Right lung (tissue), 5 donors: ENCODE measurements around the gene BANP. TPM values are rescaled to one million over a fixed set of nuclear protein-coding genes. Genes with fewer than 3 reads are reported as not detected.
"Not testable (repeated sequence)": the region's sequence is repeated elsewhere in the genome, so short reads cannot be mapped to it uniquely, and the experiment has no call there.

Experiments
- DNase-seq, 2 donors: peaks; one replicate each; pipeline ENCODE4 v3.0.0-alpha.2; 2013
- polyA plus RNA-seq, 5 donors: library from polyadenylated mRNA; unstranded; fragments of 120-200 nt; gene quantifications; one replicate each; pipeline versions ENCODE4 v1.2.1 to v1.2.3, GENCODE V29; 2013; ENCODE audit warnings: inconsistent platforms in 1 of 5, low replicate concordance in 1 of 5; ENCODE audit not compliant: insufficient read length in 5 of 5, insufficient read depth in 1 of 5

The BANP gene
- polyA plus RNA-seq, 5 donors, result 18.3 to 27.2 (median 26.3) TPM

GRCh38 chr16:88028177-88028930 is 77.1 kb downstream of the BANP start:
- not testable (repeated sequence) for DNase-seq

DNA sequence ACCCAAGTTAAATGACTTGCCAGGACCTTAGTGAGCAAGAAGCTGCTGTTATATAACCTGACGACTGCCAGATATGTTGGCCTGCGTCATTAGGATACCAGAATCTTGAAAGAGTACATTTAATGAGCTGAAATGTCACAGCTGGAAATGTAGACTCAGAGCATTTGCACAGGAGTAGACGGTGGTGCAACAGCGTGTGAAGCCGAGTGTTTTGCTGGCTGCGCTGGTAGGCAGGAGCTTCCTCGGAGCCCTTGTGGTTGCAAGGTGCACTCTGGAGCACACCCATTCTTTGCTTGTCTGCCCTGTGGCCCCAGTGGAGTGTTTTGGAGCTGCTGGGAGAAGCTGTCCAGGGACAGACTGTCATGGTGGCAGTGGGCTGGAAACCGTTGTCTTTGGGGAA is 79.3 kb downstream of the BANP start:
- DNase-seq, result no peak

GRCh38 chr16:88030961-88031360 is 79.7 kb downstream of the BANP start:
- not testable (repeated sequence) for DNase-seq

GRCh38 chr16:88033003-88033740 is 81.9 kb downstream of the BANP start:
- DNase-seq, result not testable (repeated sequence)

DNA sequence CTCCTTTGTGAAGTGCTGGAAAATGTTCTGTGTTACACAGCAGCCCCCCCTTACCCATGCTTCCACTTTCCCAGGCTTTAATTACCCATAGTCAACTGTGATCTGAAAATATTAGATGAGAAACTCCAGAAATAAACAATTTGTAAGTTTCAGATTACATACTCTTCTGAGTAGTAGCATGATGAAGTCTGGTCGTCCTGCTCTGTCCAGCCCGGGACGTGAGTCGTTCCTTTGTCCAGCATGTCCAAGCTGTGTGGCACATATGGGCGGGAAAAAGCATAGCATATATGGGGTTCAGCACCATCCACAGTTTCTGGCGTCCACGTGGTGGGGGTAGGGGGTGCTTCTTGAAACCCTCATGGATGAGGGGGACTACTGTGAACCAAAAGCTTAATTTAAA is 83.5 kb downstream of the BANP start:
- no peak for DNase-seq

GRCh38 chr16:88035292-88035691 is 84.1 kb downstream of the BANP start:
- DNase-seq, result no peak

- not testable (repeated sequence) for DNase-seq
Observed at GRCh38 chr16:88035884-88036639, 84.8 kb downstream of the BANP start.

- DNase-seq, result not testable (repeated sequence)
Observed at GRCh38 chr16:88036640-88036996, 85.4 kb downstream of the BANP start.

- not testable (repeated sequence) for DNase-seq
Observed at GRCh38 chr16:88037359-88037758, 86.1 kb downstream of the BANP start.

- not testable (repeated sequence) for DNase-seq
Observed at GRCh38 chr16:88037876-88038525, 86.8 kb downstream of the BANP start.

- DNase-seq, result not testable (repeated sequence)
Observed at GRCh38 chr16:88038526-88038908, 87.3 kb downstream of the BANP start.

DNA sequence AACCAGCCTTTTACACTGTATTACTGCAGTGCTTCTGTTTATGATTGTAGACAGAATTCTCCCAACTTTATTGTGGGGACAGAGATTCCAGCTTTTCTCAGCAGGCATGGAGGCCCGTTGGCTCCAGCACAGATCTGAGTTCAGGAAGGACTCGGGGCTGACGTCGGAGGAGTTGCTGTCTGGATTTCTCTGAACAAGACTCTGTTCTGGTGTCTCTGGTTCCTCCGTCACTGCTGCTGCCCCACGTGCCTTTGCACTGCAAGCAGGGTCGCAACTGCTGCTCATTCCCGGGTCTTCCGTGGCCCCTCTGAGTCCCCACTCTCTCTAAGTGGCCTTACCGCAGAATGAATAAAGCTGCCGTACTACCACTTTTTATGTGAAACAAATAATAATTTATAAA is 88.4 kb downstream of the BANP start:
- DNase-seq, result no peak

DNA sequence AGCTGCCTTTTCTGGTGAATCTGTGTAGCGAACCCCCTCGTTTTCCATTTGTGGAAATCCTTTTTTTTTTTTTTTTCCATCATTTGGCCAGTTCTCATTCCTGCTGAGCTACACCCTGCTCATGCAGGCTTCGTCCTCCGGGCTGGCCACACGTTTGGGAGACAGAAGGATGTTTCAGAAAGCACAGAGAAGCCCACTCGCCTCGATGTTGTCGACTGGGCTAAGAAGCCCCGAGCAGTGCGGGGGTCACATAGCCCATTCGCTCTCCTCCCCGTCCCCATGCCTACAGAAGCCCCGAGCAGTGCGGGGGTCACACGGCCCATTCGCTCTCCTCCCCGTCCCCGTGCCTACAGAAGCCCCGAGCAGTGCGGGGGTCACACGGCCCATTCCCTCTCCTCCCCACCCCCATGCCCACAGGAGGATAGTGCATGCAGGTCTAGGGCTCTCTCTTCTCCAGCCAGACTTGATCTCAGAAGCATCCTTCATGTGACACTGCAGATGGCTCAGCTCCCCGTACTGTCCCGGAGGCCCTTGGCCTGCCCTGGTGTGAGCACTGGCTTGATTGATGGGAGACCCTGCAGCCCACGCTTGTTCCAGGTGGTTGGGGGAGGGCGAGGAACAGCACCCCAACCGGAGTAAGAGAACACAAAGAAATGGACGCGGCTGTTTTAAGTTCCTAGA is 89.1 kb downstream of the BANP start:
- not testable (repeated sequence) for DNase-seq

GRCh38 chr16:88040877-88041244 is 89.6 kb downstream of the BANP start:
- not testable (repeated sequence) for DNase-seq

DNA sequence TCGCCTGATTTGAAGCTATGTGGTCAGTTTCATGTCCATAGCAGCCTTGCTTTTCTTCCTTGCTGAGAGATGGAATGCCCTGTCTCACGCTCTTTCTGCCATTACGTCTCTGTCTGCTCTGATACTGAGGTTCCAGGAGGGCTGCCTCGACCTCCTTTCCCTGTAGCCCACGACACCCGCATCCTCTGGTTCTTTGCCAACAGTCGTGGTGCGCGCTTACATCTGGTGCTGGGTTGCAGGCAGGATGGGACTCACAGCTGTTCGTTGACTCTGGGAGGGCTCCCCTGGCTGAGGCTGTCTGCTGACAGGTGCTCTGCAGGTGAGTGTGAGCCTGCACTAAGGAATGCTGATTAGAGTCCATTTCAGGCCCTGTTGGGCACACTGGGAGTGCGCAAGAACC is 90.3 kb downstream of the BANP start:
- not testable (repeated sequence) for DNase-seq

- not testable (repeated sequence) for DNase-seq
Observed at GRCh38 chr16:88041986-88042562, 90.8 kb downstream of the BANP start.

GRCh38 chr16:88043208-88043910 is 92.1 kb downstream of the BANP start:
- not testable (repeated sequence) for DNase-seq

- DNase-seq, result not testable (repeated sequence)
Observed at GRCh38 chr16:88044121-88044581, 92.9 kb downstream of the BANP start.

DNA sequence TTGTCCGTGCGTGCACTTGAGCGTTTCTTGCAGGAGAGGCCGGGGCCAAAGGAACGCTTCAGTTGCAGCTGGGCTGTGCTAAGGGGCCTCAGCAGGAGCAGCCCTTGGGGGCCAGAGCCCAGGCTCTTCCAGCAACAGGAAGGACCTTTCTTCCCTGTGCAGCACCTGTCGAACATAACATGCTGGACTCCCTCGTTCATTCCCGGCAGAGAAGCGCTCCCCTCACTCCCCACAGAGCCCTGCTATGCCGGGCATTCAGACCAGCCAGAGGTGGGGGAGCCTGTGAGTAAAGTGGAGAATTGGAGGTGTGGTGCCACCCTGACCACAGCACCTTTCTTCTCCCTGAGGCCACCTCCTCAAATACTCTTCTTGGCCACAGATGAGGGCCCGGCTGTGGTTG is 94.1 kb downstream of the BANP start:
- DNase-seq, result not testable (repeated sequence)

DNA sequence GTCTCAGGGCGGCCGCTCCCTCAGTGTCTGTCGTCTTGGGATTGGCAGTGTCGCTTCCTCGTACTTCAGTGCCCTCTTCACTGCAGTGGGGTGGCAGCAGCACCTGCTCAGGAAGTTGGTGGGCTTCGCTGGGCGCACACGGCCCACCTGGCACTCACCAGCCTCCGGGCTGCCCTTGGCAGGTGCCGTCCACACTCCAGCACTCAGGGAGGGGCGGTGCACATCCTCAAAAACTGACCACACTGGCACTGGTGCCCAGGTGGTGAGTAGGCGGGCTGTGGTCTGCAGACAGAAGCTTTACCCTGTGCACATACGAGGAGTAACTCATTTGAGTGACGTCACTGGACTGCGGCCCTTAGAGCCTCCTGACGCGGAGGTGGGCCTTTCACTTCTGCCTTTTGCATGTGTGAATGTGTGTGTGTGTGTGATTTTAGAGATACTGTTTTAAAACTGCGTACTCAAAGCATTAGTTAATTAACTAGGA is 94.6 kb downstream of the BANP start:
- DNase-seq, result no peak
